Neural progenitor cell (in vitro differentiated cells): ENCODE results near the gene MAGEB1. TPM values are rescaled to one million over a fixed set of nuclear protein-coding genes. Genes with fewer than 3 reads are reported as not detected.
A peak's percentile ranks its signal among the peaks of the same experiment; 100 is the strongest.

Experiments used
- DNase-seq: peaks from one replicate; pipeline ENCODE4 v3.0.0-alpha.2; 2016; ENCODE audit warnings: low spot score
- H2AFZ ChIP-seq: fragments of 200-600 bp; sonication (generic); replicated peaks from 2 replicates; pipeline ENCODE4 v1.6.1; 2016; ENCODE audit warnings: antibody characterized with exemption
- H3F3A ChIP-seq: fragments of 200-600 bp; sonication (generic); 2 replicates; pipeline ENCODE4 v1.6.1; 2016; ENCODE audit warnings: antibody characterized with exemption, low read depth
- H3K27ac ChIP-seq: fragments of 200-600 bp; sonication (generic); 2 replicates; pipeline ENCODE4 v1.5.1; 2016; ENCODE audit warnings: mild to moderate bottlenecking
- H3K27me3 ChIP-seq: fragments of 200-600 bp; sonication (generic); 2 replicates; pipeline ENCODE4 v1.6.1; 2016; ENCODE audit warnings: mild to moderate bottlenecking, moderate library complexity
- H3K36me3 ChIP-seq: fragments of 200-600 bp; sonication (generic); 2 replicates; pipeline ENCODE4 v1.5.1; 2016
- H3K4me1 ChIP-seq: fragments of 200-600 bp; sonication (generic); 2 replicates; pipeline ENCODE4 v1.6.1; 2016; ENCODE audit warnings: mixed run types
- H3K4me2 ChIP-seq: fragments of 200-600 bp; sonication (generic); 2 replicates; pipeline ENCODE4 v1.6.1; 2016
- H3K4me3 ChIP-seq: fragments of 200-600 bp; sonication (generic); 2 replicates; pipeline ENCODE4 v1.5.1; 2016
- H3K79me2 ChIP-seq: fragments of 200-600 bp; sonication (generic); 2 replicates; pipeline ENCODE4 v1.6.1; 2016; ENCODE audit warnings: low read depth
- H3K9ac ChIP-seq: fragments of 200-600 bp; sonication (generic); 2 replicates; pipeline ENCODE4 v1.6.1; 2016
- H3K9me3 ChIP-seq: fragments of 200-600 bp; sonication (generic); 2 replicates; pipeline ENCODE4 v1.5.1; 2016; ENCODE audit warnings: low read depth
- H4K20me1 ChIP-seq: fragments of 200-600 bp; sonication (generic); 2 replicates; pipeline ENCODE4 v1.6.1; 2016; ENCODE audit warnings: low read depth
- H3K27ac Mint-ChIP-seq: 3 replicates; pipeline ENCODE4 v1.8.0; 2021; ENCODE audit warnings: mixed read lengths
- H3K27me3 Mint-ChIP-seq: 2 replicates; pipeline ENCODE4 v1.8.0; 2022; ENCODE audit warnings: low read depth, mild to moderate bottlenecking, inconsistent platforms, moderate library complexity, mixed read lengths; ENCODE audit not compliant: insufficient read depth
- H3K36me3 Mint-ChIP-seq: 3 replicates; pipeline ENCODE4 v1.8.0; 2021; ENCODE audit warnings: mixed read lengths
- H3K4me1 Mint-ChIP-seq: 3 replicates; pipeline ENCODE4 v1.8.0; 2021; ENCODE audit warnings: mixed read lengths
- H3K4me3 Mint-ChIP-seq: 3 replicates; pipeline ENCODE4 v1.8.0; 2021; ENCODE audit warnings: mild to moderate bottlenecking, moderate library complexity, mixed read lengths
- H3K9me3 Mint-ChIP-seq: 3 replicates; pipeline ENCODE4 v1.8.0; 2020; ENCODE audit warnings: mixed read lengths
- EZH2 ChIP-seq: fragments of 200-600 bp; sonication (generic); IDR thresholded peaks from 2 replicates; pipeline ENCODE4 v1.6.1; 2017; ENCODE audit warnings: antibody characterized with exemption, mild to moderate bottlenecking, moderate library complexity
- EZH2phosphoT487 ChIP-seq: fragments of 200-600 bp; sonication (generic); IDR thresholded peaks from 2 replicates; pipeline ENCODE4 v1.6.1; 2017; ENCODE audit warnings: antibody characterized with exemption
- total RNA-seq: library from RNA; depleted of rRNA; stranded (reverse); fragments of >200 nt; gene quantifications from 2 replicates; pipeline ENCODE4 v1.2.3, GENCODE V29; 2015; ENCODE audit warnings: low replicate concordance
- TF ChIP-seq, protein P1 (sequence below): fragments of 200-600 bp; sonication (generic); IDR thresholded peaks from 2 replicates; pipeline ENCODE4 v1.5.1; 2017; ENCODE audit warnings: antibody characterized with exemption, mild to moderate bottlenecking

The MAGEB1 gene
- total RNA-seq, 1 donor from 2014 or later = not detected

DNA sequence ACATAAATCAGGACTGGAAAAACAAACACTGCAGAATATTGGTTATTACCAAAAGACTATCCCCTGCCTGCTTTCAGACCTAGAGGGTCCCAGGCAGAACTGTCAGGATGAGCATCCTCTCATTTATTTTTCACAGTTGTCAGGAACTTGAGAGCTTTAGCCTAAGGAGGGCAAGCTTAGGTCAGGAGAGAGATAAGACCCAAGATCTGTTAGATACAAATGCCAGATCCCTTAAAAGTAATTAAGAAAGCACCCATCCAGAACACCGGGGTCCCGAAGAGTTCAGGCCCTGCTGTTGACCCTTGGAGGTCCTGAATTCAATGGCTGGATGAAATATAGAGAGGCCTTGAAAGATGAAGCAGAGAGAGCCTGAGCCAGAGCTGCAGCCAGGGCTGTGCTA, 22.4 kb upstream of the MAGEB1 start:
- H3K9me3 ChIP-seq = no peaks in the 10 kb centered on the region
- TF ChIP-seq, protein P1, sequence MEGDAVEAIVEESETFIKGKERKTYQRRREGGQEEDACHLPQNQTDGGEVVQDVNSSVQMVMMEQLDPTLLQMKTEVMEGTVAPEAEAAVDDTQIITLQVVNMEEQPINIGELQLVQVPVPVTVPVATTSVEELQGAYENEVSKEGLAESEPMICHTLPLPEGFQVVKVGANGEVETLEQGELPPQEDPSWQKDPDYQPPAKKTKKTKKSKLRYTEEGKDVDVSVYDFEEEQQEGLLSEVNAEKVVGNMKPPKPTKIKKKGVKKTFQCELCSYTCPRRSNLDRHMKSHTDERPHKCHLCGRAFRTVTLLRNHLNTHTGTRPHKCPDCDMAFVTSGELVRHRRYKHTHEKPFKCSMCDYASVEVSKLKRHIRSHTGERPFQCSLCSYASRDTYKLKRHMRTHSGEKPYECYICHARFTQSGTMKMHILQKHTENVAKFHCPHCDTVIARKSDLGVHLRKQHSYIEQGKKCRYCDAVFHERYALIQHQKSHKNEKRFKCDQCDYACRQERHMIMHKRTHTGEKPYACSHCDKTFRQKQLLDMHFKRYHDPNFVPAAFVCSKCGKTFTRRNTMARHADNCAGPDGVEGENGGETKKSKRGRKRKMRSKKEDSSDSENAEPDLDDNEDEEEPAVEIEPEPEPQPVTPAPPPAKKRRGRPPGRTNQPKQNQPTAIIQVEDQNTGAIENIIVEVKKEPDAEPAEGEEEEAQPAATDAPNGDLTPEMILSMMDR = no peak
- TF ChIP-seq EZH2phosphoT487 (no peak), EZH2 (no peak)
- Mint-ChIP-seq H3K27ac (no peak overlapping the region), H3K9me3 (no peaks in the 10 kb centered on the region), H3K36me3 (no peaks in the 10 kb centered on the region), H3K4me3 (no peak overlapping the region), H3K4me1 (peaks cover 7% of the 10 kb centered on the region), H3K27me3 (peaks cover 2% of the 10 kb centered on the region)
- H3K4me3 ChIP-seq = no peak overlapping the region
- no peaks in the 10 kb centered on the region for H3K4me1 ChIP-seq
- no peaks in the 10 kb centered on the region for H3K79me2 ChIP-seq
- no peaks in the 10 kb centered on the region for H3K27me3 ChIP-seq
- H3K36me3 ChIP-seq = no peaks in the 10 kb centered on the region
- no peaks in the 10 kb centered on the region for H3F3A ChIP-seq
- H3K9ac ChIP-seq = no peak overlapping the region
- H3K4me2 ChIP-seq = no peak overlapping the region
- H4K20me1 ChIP-seq = no peaks in the 10 kb centered on the region
- H2AFZ ChIP-seq = no peak overlapping the region
- no peak for DNase-seq
- no peak overlapping the region for H3K27ac ChIP-seq

DNA sequence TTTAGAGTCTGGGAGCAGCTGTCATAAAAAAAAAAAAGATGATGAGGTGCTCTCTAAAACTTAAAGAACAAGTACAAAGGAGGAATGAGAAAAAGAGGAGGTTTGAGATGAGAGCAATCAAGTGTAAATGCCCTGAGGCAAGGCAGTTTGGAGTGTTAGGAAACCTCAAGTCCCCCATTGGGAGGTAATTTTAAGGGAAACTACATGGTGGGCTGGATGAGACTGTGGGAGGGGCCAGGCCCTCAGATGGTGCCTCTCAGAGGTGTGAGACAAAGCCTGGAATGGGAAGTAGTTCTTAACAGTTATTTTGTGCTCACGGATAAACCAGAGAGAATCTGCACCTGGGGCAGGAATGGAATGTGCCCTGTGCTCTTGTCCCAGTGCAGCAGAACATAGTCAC, 18.4 kb upstream of the MAGEB1 start:
- Histone ChIP-seq H3K4me3 (no peak overlapping the region), H3K4me2 (no peak overlapping the region), H4K20me1 (no peaks in the 10 kb centered on the region), H3K79me2 (no peaks in the 10 kb centered on the region), H3K9ac (no peak overlapping the region), H3K27ac (no peak overlapping the region), H3K4me1 (no peaks in the 10 kb centered on the region), H2AFZ (no peak overlapping the region), H3K9me3 (no peaks in the 10 kb centered on the region), H3F3A (no peaks in the 10 kb centered on the region), H3K27me3 (no peaks in the 10 kb centered on the region), H3K36me3 (no peaks in the 10 kb centered on the region)
- Mint-ChIP-seq H3K27ac (no peak overlapping the region), H3K27me3 (no peaks in the 10 kb centered on the region), H3K4me3 (no peak overlapping the region), H3K4me1 (peaks cover 7% of the 10 kb centered on the region), H3K36me3 (no peaks in the 10 kb centered on the region), H3K9me3 (peaks cover 2% of the 10 kb centered on the region)
- peak; percentile 37 for DNase-seq
- no peak for TF ChIP-seq EZH2phosphoT487
- TF ChIP-seq, protein P1 = no peak
- no peak for TF ChIP-seq EZH2

DNA sequence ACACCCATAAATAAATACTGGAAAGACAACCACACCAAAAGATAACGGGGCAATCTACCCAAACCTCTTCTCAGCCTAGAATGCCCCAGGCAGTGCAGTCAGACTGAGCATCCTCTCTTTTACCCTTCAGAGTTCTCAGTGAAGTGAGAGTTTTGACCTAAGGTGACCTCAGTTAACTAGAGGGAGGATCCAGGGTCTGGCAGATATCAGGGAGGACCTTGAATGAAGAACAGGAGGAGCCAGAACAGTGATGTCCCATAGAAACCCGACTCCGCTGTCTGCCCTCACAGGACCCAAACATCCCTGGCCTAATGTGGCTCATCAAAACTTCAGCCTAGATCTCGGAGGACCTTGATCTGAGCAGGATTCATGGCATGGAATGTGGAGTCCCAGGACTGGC, 16.6 kb upstream of the MAGEB1 start, which contains the start of gene MAGEB3:
Gene MAGEB3 (plus strand): TSS at position 263 of the 400 bp plus-strand sequence. CDS start 5,268 bp downstream, outside the sequence.
- Mint-ChIP-seq H3K4me1 (peaks cover 2% of the 10 kb centered on the region), H3K36me3 (no peaks in the 10 kb centered on the region), H3K9me3 (peaks cover 3% of the 10 kb centered on the region), H3K4me3 (no peak within 1 kb of the TSS), H3K27me3 (no peaks in the 10 kb centered on the region), H3K27ac (no peak within 1 kb of the TSS)
- H3K79me2 ChIP-seq = no peaks in the 10 kb centered on the region
- H3K4me1 ChIP-seq = no peaks in the 10 kb centered on the region
- H3K36me3 ChIP-seq = no peaks in the 10 kb centered on the region
- H4K20me1 ChIP-seq = no peaks in the 10 kb centered on the region
- no peaks in the 10 kb centered on the region for H3K9me3 ChIP-seq
- H3K27ac ChIP-seq = no peak within 1 kb of the TSS
- H3K9ac ChIP-seq = no peak within 1 kb of the TSS
- no peaks in the 10 kb centered on the region for H3K27me3 ChIP-seq
- no peak for DNase-seq
- no peak within 1 kb of the TSS for H3K4me2 ChIP-seq
- no peak within 1 kb of the TSS for H3K4me3 ChIP-seq
- no peak within 1 kb of the TSS for H2AFZ ChIP-seq
- TF ChIP-seq EZH2 (no peak), EZH2phosphoT487 (no peak)
- TF ChIP-seq, protein P1 = no peak
- no peaks in the 10 kb centered on the region for H3F3A ChIP-seq
